ENCODE data around the gene SPECC1. TPM values are rescaled to one million over a fixed set of nuclear protein-coding genes. Genes with fewer than 3 reads are reported as not detected.

The SPECC1 gene
- total RNA-seq, 1 experiment from 2014 or later = 103 TPM

DNA sequence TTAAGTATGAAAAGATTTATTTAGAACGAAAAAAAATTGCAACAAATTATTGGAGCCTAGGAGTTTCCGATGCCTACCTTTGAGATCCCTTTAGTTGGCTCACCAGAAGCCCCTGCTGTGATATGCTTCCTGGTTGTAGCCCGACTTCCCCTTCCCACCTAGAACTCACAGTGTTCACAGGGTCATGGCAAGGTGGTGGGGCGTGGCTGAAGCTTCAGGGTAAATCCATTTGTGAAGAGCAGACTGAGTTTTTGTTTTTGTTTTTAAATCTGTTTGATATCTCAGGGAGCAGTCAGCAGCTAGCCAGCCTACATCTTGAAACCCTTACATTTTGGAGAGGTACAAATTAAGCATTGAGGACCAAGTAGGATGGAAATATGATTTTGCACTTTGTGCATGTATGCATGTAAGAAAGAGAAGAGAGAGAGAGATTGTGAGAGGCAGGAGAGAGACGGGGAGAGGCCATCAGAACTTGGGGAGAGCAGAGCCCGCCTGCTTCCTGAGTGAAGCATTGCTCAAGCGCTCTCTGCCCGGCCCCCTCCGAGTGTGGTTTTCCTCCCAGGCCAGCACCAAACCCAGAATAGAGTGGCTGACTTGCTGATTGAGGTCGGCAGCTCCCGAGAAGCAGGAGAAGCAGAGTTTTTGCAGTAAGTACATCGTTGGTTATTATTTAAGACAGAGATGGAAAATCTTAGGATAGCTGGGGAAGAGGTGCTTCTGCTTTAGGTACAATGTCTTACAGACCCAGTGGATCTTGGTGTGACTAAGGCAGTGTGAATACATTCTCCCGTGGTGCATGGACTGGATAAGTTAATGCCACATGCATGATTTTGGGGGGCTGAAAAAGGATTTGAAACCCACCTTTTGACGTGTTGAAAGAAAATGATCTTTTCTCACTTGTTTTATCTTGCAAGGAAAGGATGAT, 64.2 kb downstream of the SPECC1 start (continued):
- TF ChIP-seq, protein P1, sequence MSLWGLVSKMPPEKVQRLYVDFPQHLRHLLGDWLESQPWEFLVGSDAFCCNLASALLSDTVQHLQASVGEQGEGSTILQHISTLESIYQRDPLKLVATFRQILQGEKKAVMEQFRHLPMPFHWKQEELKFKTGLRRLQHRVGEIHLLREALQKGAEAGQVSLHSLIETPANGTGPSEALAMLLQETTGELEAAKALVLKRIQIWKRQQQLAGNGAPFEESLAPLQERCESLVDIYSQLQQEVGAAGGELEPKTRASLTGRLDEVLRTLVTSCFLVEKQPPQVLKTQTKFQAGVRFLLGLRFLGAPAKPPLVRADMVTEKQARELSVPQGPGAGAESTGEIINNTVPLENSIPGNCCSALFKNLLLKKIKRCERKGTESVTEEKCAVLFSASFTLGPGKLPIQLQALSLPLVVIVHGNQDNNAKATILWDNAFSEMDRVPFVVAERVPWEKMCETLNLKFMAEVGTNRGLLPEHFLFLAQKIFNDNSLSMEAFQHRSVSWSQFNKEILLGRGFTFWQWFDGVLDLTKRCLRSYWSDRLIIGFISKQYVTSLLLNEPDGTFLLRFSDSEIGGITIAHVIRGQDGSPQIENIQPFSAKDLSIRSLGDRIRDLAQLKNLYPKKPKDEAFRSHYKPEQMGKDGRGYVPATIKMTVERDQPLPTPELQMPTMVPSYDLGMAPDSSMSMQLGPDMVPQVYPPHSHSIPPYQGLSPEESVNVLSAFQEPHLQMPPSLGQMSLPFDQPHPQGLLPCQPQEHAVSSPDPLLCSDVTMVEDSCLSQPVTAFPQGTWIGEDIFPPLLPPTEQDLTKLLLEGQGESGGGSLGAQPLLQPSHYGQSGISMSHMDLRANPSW (CRISPR knock-in tag; conservative IDR thresholded peaks at IDR 0.05; ENCODE audit: low read depth) = no peak

DNA sequence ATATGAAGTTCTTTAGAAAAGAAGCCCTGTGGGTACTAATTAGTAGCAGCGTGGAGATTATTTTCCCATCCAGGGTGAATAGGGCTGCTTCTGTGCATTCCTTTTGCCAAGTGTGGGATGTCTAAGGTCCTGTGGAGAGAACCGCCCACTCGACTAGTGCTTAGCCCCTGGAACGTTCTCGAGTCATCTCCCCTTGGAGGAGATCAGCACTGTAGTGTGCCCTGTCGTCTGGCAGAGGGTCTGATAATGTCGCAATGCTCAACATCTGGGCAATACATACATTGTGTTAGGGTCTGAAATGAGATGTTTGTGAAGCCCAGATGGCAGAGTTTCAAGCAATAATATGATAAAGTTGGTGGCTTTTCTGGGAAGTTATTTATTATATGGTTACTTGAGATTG, 64.8 kb downstream of the SPECC1 start:
- no peaks in the 10 kb centered on the region for H3K9me3 Mint-ChIP-seq
- peaks cover 16% of the 10 kb centered on the region for H3K4me1 Mint-ChIP-seq
- ChIA-PET POLR2A (interaction anchor here (1.1 kb wide), 1 partner anchor 64 kb away, joined by 3 read pairs; no protein-coding TSS in a partner anchor), CTCF (no interaction called here)
- no peak for DNase-seq (ENCODE audit: low spot score)
- no peak overlapping the region for H3K27ac Mint-ChIP-seq
- ATAC-seq = no peak
- no peak for TF ChIP-seq RORB (CRISPR knock-in tag; IDR thresholded peaks at IDR 0.05)
- TF ChIP-seq, protein P2, sequence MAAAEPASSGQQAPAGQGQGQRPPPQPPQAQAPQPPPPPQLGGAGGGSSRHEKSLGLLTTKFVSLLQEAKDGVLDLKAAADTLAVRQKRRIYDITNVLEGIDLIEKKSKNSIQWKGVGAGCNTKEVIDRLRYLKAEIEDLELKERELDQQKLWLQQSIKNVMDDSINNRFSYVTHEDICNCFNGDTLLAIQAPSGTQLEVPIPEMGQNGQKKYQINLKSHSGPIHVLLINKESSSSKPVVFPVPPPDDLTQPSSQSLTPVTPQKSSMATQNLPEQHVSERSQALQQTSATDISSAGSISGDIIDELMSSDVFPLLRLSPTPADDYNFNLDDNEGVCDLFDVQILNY (CRISPR knock-in tag; IDR thresholded peaks at IDR 0.05) = no peak
- TF ChIP-seq IRF2 (CRISPR knock-in tag; IDR thresholded peaks at IDR 0.05; ENCODE audit: borderline replicate concordance, low read depth) = no peak
- no peaks in the 10 kb centered on the region for H3K36me3 Mint-ChIP-seq
- no peaks in the 10 kb centered on the region for H3K27me3 Mint-ChIP-seq (ENCODE audit: low read depth)
- no peak overlapping the region for H3K4me3 Mint-ChIP-seq

DNA sequence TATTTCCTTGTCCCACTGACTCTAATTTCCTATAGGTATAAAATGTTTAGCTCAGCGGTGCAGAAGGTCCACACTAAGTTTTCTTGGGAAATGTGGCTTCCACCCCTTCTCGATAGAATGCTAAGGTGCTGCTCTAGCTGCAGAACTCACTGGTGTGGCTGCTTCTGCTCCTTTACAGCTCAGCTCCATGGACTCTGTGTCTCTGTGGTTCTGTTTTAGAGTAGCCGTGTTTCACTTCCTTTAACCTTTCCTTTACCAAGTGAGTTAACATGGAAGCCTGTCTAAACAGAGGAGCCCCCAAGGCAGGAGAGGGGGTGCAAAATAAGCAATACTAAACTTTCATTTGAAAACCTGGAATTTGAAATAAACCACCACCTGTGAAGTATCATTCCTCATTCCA, 65.3 kb downstream of the SPECC1 start:
- H3K4me3 Mint-ChIP-seq = no peak overlapping the region
- no peak for ATAC-seq
- H3K4me1 Mint-ChIP-seq = peaks cover 16% of the 10 kb centered on the region
- no peaks in the 10 kb centered on the region for H3K36me3 Mint-ChIP-seq
- no peak overlapping the region; the same call in 1 of the 2 replicates for H3K27ac Mint-ChIP-seq
- ChIA-PET POLR2A (no interaction called here), CTCF (no interaction called here)
- DNase-seq (ENCODE audit: low spot score) = no peak
- no peaks in the 10 kb centered on the region for H3K27me3 Mint-ChIP-seq (ENCODE audit: low read depth)
- H3K9me3 Mint-ChIP-seq = no peaks in the 10 kb centered on the region
- TF ChIP-seq ZNF121 (CRISPR knock-in tag; IDR thresholded peaks at IDR 0.05) = no peak
- TF ChIP-seq ZNF232 (CRISPR knock-in tag; IDR thresholded peaks at IDR 0.05) = no peak
- TF ChIP-seq FOXP1 (CRISPR knock-in tag; IDR thresholded peaks at IDR 0.05; ENCODE audit: borderline replicate concordance) = no peak
- no peak for TF ChIP-seq ZNF396 (CRISPR knock-in tag; IDR thresholded peaks at IDR 0.05; ENCODE audit: borderline replicate concordance)
- no peak for TF ChIP-seq CBFB (CRISPR knock-in tag; IDR thresholded peaks at IDR 0.05; ENCODE audit: low read depth)
- TF ChIP-seq ZNF423 (CRISPR knock-in tag; IDR thresholded peaks at IDR 0.05) = no peak
- TF ChIP-seq, protein P3, sequence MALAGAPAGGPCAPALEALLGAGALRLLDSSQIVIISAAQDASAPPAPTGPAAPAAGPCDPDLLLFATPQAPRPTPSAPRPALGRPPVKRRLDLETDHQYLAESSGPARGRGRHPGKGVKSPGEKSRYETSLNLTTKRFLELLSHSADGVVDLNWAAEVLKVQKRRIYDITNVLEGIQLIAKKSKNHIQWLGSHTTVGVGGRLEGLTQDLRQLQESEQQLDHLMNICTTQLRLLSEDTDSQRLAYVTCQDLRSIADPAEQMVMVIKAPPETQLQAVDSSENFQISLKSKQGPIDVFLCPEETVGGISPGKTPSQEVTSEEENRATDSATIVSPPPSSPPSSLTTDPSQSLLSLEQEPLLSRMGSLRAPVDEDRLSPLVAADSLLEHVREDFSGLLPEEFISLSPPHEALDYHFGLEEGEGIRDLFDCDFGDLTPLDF (CRISPR knock-in tag; IDR thresholded peaks at IDR 0.05) = no peak
- TF ChIP-seq, protein P4, sequence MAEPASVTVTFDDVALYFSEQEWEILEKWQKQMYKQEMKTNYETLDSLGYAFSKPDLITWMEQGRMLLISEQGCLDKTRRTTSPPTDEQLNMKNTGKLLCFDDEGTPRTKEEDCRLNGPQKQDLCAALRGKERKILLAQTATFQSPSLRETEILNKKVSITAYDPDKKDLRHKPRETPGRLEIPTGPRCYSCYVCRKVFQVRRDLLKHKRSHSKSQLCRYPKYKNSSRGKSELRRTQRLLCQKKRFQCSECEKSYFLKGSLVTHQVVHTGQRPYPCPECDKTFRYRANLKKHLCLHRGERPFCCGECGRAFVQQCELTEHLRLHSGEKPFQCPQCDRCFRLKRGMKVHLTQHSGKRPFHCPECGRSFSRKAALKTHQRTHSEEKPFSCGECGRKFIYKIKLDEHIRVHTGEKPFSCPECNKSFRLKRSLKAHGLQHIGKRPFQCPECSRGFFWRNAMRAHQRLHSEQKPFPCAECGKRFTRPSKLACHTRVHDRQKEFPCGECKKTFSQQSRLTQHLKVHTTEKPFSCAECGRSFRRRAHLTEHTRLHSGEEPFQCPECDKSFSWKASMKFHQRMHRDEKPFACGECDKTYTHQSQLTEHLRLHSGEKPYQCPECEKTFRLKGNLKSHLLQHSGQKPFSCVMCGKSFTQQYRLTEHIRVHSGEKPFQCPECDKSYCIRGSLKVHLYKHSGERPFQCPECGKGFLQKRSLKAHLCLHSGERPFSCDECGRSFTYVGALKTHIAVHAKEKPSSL (CRISPR knock-in tag; conservative IDR thresholded peaks at IDR 0.05) = no peak
- TF ChIP-seq ATF1 (CRISPR knock-in tag; IDR thresholded peaks at IDR 0.05) = no peak
- TF ChIP-seq, protein P5, sequence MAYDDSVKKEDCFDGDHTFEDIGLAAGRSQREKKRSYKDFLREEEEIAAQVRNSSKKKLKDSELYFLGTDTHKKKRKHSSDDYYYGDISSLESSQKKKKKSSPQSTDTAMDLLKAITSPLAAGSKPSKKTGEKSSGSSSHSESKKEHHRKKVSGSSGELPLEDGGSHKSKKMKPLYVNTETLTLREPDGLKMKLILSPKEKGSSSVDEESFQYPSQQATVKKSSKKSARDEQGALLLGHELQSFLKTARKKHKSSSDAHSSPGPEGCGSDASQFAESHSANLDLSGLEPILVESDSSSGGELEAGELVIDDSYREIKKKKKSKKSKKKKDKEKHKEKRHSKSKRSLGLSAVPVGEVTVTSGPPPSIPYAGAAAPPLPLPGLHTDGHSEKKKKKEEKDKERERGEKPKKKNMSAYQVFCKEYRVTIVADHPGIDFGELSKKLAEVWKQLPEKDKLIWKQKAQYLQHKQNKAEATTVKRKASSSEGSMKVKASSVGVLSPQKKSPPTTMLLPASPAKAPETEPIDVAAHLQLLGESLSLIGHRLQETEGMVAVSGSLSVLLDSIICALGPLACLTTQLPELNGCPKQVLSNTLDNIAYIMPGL (CRISPR knock-in tag; IDR thresholded peaks at IDR 0.05) = no peak
- TF ChIP-seq, protein P6, sequence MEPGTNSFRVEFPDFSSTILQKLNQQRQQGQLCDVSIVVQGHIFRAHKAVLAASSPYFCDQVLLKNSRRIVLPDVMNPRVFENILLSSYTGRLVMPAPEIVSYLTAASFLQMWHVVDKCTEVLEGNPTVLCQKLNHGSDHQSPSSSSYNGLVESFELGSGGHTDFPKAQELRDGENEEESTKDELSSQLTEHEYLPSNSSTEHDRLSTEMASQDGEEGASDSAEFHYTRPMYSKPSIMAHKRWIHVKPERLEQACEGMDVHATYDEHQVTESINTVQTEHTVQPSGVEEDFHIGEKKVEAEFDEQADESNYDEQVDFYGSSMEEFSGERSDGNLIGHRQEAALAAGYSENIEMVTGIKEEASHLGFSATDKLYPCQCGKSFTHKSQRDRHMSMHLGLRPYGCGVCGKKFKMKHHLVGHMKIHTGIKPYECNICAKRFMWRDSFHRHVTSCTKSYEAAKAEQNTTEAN (CRISPR knock-in tag; IDR thresholded peaks at IDR 0.05) = no peak
- no peak for TF ChIP-seq GTF2I (CRISPR knock-in tag; conservative IDR thresholded peaks at IDR 0.05)
- TF ChIP-seq, protein P7, sequence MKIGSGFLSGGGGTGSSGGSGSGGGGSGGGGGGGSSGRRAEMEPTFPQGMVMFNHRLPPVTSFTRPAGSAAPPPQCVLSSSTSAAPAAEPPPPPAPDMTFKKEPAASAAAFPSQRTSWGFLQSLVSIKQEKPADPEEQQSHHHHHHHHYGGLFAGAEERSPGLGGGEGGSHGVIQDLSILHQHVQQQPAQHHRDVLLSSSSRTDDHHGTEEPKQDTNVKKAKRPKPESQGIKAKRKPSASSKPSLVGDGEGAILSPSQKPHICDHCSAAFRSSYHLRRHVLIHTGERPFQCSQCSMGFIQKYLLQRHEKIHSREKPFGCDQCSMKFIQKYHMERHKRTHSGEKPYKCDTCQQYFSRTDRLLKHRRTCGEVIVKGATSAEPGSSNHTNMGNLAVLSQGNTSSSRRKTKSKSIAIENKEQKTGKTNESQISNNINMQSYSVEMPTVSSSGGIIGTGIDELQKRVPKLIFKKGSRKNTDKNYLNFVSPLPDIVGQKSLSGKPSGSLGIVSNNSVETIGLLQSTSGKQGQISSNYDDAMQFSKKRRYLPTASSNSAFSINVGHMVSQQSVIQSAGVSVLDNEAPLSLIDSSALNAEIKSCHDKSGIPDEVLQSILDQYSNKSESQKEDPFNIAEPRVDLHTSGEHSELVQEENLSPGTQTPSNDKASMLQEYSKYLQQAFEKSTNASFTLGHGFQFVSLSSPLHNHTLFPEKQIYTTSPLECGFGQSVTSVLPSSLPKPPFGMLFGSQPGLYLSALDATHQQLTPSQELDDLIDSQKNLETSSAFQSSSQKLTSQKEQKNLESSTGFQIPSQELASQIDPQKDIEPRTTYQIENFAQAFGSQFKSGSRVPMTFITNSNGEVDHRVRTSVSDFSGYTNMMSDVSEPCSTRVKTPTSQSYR (CRISPR knock-in tag; IDR thresholded peaks at IDR 0.05) = no peak
- TF ChIP-seq NR2C2 (CRISPR knock-in tag; IDR thresholded peaks at IDR 0.05) = no peak
- no peak for TF ChIP-seq RORB (CRISPR knock-in tag; IDR thresholded peaks at IDR 0.05)
